UCSD-AML1 (cell line): ENCODE measurements around the gene ACAN.

ENCODE experiments used
- DNase-seq: peaks from one replicate; lab custom pipeline; 2025; ENCODE audit not compliant: unreplicated experiment; lab: John Stamatoyannopoulos, UW

The ACAN gene

DNA sequence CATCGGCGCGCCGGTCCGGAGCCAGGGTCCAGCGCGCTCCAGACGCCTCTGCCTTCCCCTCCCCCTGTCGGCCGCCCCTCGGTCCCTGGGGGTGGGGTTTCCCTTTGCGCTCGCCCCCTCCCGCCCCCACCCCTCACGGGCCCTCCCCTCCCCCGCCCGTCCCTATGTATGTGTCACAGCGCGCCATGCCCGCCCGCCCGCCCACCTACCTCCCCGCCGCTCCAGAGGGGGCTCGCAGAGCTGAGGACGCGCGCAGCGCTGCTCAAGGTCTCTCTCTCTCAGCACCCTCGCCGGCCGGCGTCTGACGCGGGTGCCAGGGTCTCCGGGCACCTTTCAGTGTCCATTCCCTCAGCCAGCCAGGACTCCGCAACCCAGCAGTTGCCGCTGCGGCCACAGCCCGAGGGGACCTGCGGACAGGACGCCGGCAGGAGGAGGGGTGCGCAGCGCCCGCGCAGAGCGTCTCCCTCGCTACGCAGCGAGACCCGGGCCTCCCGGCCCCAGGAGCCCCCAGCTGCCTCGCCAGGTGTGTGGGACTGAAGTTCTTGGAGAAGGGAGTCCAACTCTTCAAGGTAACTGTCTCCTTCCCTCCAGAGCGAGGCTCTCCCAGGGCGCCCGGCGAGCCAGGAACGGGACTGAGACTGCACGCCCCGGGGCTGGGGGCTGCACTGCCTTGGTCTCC, at the start of gene ACAN:
Gene ACAN (plus strand): TSS at position 196 of the 679 bp plus-strand sequence. CDS start 32,771 bp downstream, outside the sequence.
- DNase-seq = no peak

DNA sequence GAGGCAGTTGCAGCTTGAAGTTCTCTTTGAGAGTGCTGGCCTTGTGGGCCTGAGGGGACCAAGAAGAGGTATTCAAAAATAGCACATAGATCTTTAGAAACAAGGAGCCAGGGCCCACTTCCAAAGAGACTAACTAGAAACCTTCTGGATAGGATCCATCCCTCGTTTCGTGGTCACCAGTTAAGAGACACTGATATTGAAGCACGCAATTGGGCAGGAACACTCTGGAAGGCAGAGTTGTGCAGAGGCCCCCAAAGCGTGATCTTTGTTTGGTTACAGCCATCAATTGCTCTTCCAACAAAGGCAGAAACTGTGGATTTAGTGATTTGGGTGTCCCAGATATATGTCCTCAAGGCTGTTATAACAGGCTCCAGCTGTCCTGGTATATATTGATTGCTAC, 46.7 kb upstream of the ACAN start:
- DNase-seq = no peak

DNA sequence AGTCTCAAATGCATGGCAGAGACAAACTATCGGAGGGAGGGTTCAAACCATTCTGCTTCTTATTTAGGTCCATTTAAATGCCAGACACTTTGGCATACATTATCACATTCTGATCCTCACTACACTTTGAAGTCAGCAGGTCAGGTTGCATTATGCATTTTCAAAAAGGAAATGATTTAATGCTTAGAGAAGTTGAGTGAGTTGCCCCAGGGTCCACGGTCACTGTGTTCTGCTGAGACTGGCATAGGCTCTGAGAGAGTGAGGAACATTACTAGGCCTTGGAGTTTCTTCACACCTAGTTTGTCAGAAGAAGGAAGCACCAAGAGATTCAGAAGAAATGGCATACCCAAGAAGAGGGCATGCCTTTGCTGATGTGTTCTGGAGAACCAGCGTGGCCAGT, 46.3 kb upstream of the ACAN start:
- no peak for DNase-seq

DNA sequence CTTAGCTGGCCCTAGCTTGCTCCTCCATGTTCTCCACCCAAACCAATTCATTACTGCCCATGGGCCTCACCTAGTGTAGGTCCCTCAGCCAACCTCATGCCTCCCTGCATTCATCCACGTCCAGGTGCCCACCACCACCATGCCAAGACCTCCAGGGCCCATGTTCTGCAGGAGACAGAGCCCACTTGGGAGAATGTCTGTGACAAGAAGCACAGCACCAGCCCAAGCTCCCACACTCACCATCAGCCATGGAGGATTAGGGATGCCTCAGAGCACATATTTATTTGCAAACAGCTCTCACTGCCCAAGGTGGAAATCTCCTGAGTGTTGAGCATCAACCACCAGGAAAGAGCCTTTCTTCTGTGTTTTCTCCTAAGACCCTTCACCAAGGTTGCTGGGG, 43.4 kb upstream of the ACAN start:
- DNase-seq = no peak

DNA sequence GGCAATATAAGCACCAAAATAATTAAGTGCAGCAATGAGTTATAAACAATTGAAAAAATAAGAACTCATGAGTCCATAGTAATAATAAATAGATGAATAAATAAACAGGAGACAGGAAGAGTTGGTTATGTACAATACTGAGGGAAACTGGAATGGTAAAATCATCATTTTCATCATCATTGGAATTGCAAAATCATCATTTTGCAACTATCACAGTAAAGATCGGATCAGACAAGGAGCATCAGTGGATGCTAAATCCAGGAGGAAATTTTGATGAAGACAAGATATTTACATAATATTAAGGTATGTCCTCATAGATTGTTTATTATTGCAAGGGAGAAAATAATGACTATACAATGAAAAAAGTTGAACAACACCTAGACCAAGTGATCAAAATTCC, 38.8 kb upstream of the ACAN start:
- no peak for DNase-seq

DNA sequence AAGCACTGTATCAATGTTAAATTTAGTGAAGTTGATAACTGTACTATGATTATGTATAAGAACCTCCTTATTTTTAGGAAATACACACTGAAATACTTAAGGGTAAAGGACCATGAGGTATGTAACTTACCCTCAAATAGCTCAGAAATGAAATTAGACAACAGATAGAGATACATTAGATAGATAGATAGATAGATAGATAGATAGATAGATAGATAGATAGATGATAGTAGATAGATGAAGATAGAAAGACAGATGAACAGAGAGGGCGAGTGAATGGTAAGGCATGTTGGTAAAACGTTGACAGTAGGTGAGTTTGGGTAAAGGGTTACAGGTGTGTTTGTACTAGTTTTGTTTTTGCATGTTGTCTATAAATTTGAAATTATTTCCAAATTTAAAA, 38.0 kb upstream of the ACAN start:
- DNase-seq = no peak

DNA sequence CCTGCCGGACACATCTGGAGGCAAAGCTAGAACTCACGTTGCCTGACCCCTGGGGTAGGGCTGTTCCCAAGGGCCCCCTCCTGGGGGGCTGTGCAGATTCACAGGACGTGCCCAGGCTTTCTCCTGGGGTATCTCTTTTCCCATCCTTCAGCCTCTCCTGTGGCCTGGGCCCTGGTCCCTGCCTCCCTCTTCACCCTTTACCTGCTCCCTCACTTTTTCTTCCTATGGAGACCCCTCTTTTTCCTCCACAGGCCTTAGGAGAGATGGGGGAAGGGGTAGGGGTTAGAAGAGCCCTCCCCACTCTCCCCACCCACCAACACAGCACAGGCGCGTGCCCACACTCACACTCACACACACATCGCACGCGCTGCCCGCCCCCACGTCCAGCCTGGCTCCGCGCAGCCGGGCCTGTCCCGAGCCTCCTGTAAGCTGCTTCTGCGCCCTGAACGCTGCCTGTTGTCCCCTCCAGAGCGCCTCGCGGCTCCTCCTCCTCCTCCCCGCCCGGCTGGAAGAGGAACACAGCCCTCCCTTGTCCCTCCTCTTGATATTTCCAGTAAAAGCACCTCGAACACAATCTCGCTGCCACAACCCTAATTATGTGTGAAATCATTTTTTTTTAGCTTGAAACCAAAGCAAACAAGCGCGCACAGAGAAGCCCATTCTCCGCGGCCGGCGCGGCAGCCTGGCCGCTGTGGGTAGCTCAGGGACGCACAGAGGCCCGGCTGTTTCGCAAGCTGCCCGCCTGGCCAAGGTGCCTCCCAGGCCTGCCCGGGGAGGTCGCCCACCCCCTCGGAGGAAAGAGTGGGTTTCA, 33.9 kb upstream of the ACAN start:
- no peak for DNase-seq

DNA sequence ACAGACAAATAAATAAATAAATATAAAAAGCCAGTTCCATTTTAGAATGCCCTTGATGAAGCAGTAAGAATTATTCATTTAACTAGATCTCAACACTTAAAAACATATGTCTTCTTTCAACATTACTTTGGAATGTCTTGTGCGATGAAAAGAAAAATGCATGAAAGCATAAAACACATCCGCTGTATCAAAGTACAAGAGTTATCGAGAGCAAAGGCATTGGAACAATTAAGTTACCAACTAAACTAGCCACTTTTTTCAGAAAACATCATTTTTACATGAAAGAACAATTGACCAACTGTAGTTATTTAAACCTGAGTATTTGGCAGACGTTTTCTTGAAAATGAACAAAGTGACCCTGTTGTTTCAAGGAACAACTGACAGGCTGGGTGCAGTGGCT, 27.5 kb upstream of the ACAN start:
- DNase-seq = no peak

DNA sequence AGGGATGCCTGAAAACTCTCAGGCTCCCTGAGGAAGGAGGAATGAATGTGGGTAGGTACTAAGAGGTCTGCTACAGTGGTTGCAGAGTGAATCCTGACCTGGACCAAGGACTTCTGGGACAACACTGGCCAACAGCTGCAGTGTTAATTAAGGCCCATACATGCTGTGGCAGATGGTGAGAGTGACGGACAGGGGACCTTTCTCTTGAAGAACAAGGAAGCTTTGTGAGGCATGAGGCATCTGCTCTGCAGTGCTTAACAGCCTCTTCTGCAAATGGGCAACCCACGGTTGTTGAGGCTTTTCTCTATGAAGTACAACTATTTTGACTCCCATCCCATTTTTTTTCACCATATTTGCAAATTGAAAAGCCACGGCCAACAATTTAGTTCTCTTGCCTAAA, 26.6 kb upstream of the ACAN start:
- DNase-seq = no peak

DNA sequence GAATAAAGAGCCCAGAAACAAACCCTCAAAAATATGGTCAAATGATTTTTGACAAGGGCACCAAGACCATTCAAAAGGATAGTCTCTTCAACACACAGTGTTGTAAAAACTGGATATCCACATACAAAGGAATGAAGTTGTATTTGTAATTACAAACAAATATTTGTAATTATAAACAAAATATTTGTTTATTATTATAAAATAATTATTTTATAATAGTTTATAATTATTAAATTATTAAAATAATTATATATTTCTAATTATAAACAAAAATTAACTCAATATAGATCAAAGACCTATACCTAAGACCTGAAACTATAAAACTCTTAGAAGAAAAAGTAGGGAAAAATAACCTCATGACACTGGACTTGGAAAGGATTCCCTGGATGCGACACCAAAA, 23.3 kb upstream of the ACAN start:
- DNase-seq = no peak

DNA sequence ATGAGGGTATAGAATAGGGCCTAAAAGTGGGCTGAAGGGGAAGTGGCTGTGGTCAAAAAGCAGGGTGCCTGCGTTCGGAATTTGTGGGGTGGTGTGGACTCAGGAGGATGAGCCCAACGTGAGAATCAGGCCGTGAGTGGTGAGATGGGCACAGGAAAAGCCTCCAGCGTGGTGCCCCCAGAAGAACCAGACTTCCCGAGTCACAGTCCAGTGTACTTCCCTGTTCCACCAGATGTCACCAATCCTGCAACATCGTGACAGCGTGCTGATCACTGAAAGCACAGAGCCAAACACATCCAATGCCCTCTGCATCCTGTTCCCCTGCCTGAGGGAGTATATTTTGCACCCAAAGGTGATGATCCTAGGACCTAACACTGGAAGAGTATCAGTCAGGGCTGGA, 20.8 kb upstream of the ACAN start:
- no peak for DNase-seq

DNA sequence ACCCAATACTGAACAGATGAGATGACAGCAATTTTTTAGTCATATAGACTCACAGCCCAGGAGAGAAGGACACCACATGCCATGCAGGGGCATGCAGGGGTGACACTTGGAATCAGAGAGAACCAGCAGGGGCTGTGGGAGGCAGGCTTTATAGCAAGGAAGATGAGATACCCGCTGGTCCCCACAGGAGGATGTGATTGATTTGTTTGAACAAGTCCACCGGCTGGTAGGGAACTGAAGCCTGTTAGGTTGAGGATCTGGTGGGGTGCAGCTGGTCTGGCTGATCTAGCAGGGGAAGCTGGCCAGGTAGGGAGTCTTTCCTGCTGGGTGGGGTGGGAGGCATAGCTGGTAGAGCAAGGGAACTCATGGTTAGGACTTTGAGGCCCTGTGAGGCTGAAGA, 18.0 kb upstream of the ACAN start:
- DNase-seq = no peak

DNA sequence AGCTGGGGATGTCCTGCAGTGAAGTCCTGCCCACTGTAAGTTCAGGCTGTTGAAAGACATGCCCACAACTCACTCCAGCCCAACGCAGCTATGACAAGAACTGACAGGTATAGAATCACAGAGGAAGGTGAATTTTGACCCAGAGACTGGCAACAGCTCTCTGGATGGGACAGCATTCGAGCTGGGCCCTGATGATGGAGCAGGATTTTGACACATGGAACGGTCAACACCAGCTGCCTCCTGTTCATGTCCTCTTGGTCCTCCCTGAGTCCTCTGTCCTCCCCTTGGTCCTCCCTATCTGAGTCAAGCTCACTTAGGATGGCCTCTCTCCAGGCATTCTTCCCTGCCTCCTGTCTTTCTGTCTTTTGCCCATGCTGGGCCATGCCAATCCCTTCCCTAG, 15.2 kb upstream of the ACAN start:
- DNase-seq = no peak

DNA sequence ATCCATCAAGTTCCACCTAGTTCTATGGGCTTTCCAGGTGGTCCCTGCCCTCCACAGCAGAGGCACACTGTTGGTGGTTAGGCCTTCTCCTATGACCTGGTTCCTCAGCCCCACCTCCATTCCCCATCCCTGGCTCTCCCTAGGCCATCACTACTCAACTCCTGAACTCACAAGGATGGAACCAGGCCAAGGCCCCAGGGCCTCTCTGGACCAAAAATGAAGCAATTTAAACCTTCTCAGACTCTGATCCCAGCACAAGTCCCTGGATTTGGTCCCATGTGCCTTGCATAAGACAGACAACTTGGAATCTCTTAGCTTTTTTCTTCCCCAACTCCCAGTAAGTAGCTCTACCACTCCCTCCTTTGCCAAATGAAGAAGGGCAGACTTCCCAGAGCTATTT, 14.4 kb upstream of the ACAN start:
- DNase-seq = no peak

DNA sequence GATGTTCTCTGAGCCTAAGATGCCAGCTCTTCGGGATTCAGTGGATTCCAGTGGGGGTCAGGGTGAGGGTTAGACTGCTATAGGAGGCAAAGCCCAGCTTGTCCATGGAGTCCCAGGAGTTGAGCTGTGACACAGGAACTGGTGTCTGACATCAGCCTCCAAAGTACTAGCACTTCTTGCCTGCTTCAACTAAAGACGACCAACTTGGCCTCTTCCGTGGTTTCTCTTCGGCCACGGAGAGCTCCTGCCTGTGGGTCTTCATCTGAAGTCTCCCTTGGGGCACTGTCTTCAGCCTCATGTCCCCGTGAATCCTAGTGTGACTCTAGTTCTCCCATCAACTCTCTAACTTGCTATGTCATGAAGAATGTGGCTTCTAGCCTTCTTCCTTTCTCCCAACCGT, 12.8 kb upstream of the ACAN start:
- DNase-seq = no peak

DNA sequence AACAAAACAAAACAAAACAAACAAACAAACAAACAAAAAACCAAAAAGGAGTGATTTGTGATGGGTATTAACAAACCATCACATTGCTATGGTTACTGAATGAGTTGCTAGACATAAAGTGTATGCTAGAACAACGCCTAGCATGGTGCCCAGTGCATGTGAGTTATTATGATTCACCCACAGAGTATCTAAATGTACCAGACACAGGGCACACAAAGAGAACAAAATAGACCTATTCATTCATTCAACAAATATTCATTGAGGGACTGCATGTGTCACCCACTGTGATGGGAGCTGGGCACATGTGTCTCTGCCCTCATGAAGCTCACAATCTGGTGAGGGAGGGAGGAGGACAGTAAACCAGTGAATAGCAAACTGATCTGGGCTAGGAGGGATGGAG, 11.6 kb upstream of the ACAN start:
- no peak for DNase-seq

DNA sequence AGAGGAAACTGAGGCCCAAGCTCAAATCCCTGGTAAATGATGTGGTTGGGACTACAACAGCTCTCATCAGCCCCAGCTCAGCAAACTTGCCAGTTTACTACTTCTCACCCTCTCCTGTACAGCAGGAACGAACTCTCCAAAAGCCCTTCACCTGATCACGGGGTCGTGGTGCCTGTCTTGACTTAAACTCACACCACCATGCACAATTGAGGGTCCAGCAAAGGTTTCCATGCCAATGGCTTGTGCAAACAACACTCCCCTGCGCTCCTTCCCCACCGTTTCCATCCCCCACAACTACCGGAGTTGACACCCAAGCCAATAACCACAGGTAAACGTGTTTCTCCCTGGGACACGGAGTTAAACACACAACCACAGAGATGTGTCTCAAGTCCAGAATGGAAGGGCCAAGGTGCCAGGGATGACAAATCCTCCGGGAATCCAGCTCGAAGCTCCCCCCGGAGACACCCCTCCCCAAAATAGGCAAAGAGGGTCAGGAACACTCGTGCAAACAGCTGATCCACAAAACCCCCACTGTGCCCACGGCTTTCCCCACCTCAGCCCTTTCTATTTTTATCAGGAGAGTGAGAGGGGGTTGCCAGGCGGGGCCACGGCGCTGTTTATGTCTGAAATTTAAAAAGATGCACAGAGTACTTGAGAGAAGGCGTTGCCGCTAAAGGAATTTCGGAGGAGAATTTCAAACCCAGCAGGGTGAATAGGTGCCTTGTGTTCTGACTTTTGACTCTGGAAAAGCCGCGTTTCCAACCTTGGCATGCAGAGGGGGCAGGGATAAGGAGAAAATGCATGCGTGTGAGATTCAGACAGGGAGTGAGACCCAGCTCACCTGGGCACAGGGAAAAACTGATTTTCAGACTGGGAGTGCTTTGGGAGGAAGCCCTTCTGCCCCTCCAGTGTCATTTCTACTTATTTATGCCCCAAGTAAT, 10.6 kb upstream of the ACAN start:
- no peak for DNase-seq

DNA sequence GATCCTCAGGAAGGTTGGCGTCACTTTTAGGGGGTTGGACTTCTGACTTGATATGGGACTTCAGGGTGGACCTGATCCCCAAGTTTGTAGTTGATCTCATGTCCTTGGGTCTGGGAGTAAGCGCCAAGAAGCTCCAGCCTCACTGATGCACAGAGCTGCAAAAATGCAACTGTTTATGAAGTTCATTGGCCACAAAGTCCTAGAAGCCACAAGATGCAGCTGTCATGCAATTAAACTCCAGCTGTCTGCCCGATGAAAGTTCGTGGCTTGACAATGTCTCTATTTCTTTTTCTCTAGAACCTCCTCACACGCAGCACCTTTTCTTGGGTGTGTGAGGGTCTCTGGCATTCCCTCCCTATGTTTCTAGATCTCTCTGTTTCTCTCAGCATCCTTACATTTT, 9.2 kb upstream of the ACAN start:
- no peak for DNase-seq

DNA sequence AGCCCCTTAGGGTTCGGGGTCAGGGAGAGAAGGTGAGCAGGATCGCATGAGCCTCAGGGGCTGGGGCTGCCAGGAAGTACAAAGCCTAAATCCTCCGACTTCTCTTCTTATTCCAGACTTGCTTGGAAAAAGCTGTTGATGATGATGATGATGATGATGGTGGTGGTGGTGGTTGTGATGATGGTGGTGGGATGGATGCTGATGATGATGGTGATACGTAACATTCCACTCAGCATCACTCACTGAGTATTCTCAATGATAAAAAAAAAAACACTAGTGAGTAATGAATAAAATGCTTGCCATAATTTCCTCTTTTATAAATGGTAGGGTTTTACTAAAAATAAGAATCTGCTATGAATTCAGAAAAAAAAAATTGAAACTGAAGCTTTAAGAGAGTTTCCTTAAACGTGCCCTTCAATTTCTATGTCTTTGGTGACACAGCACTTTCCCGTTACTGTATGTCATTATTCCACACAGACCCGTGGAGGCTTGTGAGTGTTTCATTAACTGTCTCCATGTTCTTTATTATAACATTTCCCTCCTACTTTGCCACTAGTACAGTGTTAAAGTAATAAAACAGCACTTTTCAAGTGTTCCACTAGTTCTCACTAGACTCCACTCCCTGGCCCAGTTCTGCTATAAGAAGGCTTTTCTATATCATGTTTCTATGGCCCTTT, 5.4 kb upstream of the ACAN start:
- DNase-seq = no peak

DNA sequence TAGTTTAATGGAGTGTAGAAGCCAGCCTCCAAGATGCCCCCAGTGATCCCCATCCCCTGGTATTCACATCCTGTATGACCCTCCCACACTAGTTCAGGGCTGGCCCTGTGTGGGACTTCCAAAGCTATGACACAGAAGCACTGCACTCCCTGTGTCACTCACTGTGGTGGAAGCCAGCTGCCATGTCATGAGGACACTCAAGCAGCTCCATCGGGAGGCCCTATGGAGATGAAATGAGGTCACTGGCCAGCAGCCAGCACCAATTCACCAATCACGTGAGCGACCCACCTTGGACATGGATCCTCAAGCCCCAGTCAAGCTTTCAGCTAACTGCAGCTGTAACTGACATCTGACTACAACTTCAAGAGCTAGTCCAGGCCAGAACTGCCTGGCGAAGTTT, 3.9 kb upstream of the ACAN start:
- no peak for DNase-seq

DNA sequence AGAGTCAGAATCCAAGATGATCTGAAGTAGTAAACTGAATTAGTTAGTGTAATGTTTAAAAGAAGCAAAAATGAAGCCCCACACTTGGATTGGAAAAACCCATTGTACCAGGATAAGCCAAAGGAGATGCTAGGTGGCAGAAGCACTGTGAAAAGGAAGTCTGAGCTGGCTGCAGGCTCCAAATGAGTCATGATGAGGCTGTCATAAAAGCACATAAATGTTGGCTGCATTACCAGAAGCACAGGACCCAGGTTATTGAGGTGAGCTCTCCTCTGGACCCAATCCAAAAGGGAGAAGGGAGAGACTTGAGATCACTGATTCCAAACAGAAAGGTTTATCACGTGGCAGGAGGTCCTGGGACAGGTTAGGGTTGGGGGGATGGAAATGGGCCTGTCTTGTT, 3.2 kb upstream of the ACAN start:
- no peak for DNase-seq
